H9 (cell line): ENCODE measurements around the gene CCL27. TPM values are rescaled to one million over a fixed set of nuclear protein-coding genes. Genes with fewer than 3 reads are reported as not detected.

Experiments
- DNase-seq: peaks from one replicate; pipeline ENCODE4 v3.0.0-alpha.2; 2017
- H2AFZ ChIP-seq: one replicate; pipeline ENCODE4 v1.6.1; 2013; ENCODE audit warnings: mild to moderate bottlenecking, low read length, control low read depth, moderate library complexity
- H2AK5ac ChIP-seq: 2 replicates; pipeline ENCODE4 v1.6.1; 2013; ENCODE audit warnings: low read length, control low read depth, mixed read lengths; ENCODE audit not compliant: insufficient read length
- H2BK120ac ChIP-seq: one replicate; pipeline ENCODE4 v1.6.1; 2013; ENCODE audit warnings: low read depth, mild to moderate bottlenecking, low read length, control low read depth, inconsistent platforms; ENCODE audit not compliant: poor library complexity, severe bottlenecking
- H2BK12ac ChIP-seq: 2 replicates; pipeline ENCODE4 v1.6.1; 2013; ENCODE audit warnings: low read length, control low read depth, mixed read lengths, low read depth; ENCODE audit not compliant: insufficient read length
- H2BK15ac ChIP-seq: 2 replicates; pipeline ENCODE4 v1.6.1; 2013; ENCODE audit warnings: low read depth, low read length, control low read depth
- H2BK20ac ChIP-seq: one replicate; pipeline ENCODE4 v1.6.1; 2013; ENCODE audit warnings: low read depth, mild to moderate bottlenecking, low read length, control low read depth, inconsistent platforms; ENCODE audit not compliant: poor library complexity, severe bottlenecking
- H2BK5ac ChIP-seq: 2 replicates; pipeline ENCODE4 v1.6.1; 2013; ENCODE audit warnings: low read length, control low read depth, mixed read lengths; ENCODE audit not compliant: insufficient read length
- H3K14ac ChIP-seq: 2 replicates; pipeline ENCODE4 v1.6.1; 2013; ENCODE audit warnings: low read length, control low read depth; ENCODE audit not compliant: insufficient read depth
- H3K18ac ChIP-seq: 2 replicates; pipeline ENCODE4 v1.6.1; 2013; ENCODE audit warnings: low read depth, mild to moderate bottlenecking, mixed read lengths, low read length, control low read depth; ENCODE audit not compliant: insufficient read length
- H3K23ac ChIP-seq: 2 replicates; pipeline ENCODE4 v1.6.1; 2013; ENCODE audit warnings: low read length, control low read depth, mixed read lengths, low read depth; ENCODE audit not compliant: insufficient read length
- H3K23me2 ChIP-seq: 2 replicates; pipeline ENCODE4 v1.6.1; 2013; ENCODE audit warnings: low read depth, mild to moderate bottlenecking, mixed read lengths, low read length, control low read depth; ENCODE audit not compliant: insufficient read length, poor library complexity, severe bottlenecking
- H3K27ac ChIP-seq: 2 replicates; pipeline ENCODE4 v1.5.1; 2013; ENCODE audit warnings: low read length, control low read depth, mixed read lengths, low read depth; ENCODE audit not compliant: insufficient read length
- H3K27me3 ChIP-seq: 2 replicates; pipeline ENCODE4 v1.6.1; 2013; ENCODE audit warnings: low read length, control low read depth, inconsistent platforms; ENCODE audit not compliant: insufficient read depth
- H3K4ac ChIP-seq: 2 replicates; pipeline ENCODE4 v1.6.1; 2013; ENCODE audit warnings: low read depth, mild to moderate bottlenecking, control low read depth, inconsistent platforms, low read length, moderate library complexity
- H3K4me1 ChIP-seq: 2 replicates; pipeline ENCODE4 v1.6.1; 2013; ENCODE audit warnings: low read length, control low read depth, inconsistent platforms; ENCODE audit not compliant: insufficient read depth
- H3K4me2 ChIP-seq: 2 replicates; pipeline ENCODE4 v1.6.1; 2013; ENCODE audit warnings: low read length, control low read depth, mixed read lengths; ENCODE audit not compliant: insufficient read length, insufficient read depth
- H3K56ac ChIP-seq: 2 replicates; pipeline ENCODE4 v1.6.1; 2013; ENCODE audit warnings: low read depth, mild to moderate bottlenecking, mixed read lengths, low read length, control low read depth; ENCODE audit not compliant: insufficient read length
- H3K79me1 ChIP-seq: 2 replicates; pipeline ENCODE4 v1.6.1; 2013; ENCODE audit warnings: low read depth, mild to moderate bottlenecking, moderate library complexity, low read length, control low read depth, inconsistent platforms; ENCODE audit not compliant: insufficient read depth, poor library complexity, severe bottlenecking
- H3K79me2 ChIP-seq: 2 replicates; pipeline ENCODE4 v1.6.1; 2013; ENCODE audit warnings: low read length, control low read depth, inconsistent platforms; ENCODE audit not compliant: insufficient read depth
- H3K9ac ChIP-seq: 2 replicates; pipeline ENCODE4 v1.6.1; 2013; ENCODE audit warnings: low read length, control low read depth, mixed read lengths; ENCODE audit not compliant: insufficient read length; ENCODE audit errors: extremely low read depth
- H3K9me3 ChIP-seq: one replicate; pipeline ENCODE4 v1.6.1; 2013; ENCODE audit warnings: low read depth, low read length, inconsistent platforms; ENCODE audit not compliant: control insufficient read depth
- H3T11ph ChIP-seq: one replicate; pipeline ENCODE4 v1.6.1; 2013; ENCODE audit warnings: mild to moderate bottlenecking, low read length, control low read depth, inconsistent platforms
- H4K20me1 ChIP-seq: one replicate; pipeline ENCODE4 v1.6.1; 2013; ENCODE audit not compliant: control insufficient read depth, insufficient read length, insufficient read depth
- H4K5ac ChIP-seq: 2 replicates; pipeline ENCODE4 v1.6.1; 2013; ENCODE audit warnings: low read depth, mild to moderate bottlenecking, mixed read lengths, low read length, control low read depth; ENCODE audit not compliant: insufficient read length
- H4K8ac ChIP-seq: replicated peaks from 2 replicates; pipeline ENCODE4 v1.6.1; 2013; ENCODE audit warnings: low read length, control low read depth, mixed read lengths, low read depth; ENCODE audit not compliant: insufficient read length
- H4K91ac ChIP-seq: 2 replicates; pipeline ENCODE4 v1.6.1; 2013; ENCODE audit warnings: low read depth, mild to moderate bottlenecking, moderate library complexity, mixed read lengths, low read length, control low read depth; ENCODE audit not compliant: insufficient read length
- H3K27ac Mint-ChIP-seq, 3 experiments: 2 replicates in 2 of 3; 3 replicates in 1 of 3; pipeline ENCODE4 v1.8.0; 2020 to 2021; ENCODE audit warnings: mixed read lengths in 3 of 3, mild to moderate bottlenecking in 1 of 3, moderate library complexity in 1 of 3
- H3K27me3 Mint-ChIP-seq: 2 replicates; pipeline ENCODE4 v1.8.0; 2021; ENCODE audit warnings: low read depth, mild to moderate bottlenecking, moderate library complexity, mixed read lengths
- H3K36me3 Mint-ChIP-seq, 3 experiments: 2 replicates in 2 of 3; 3 replicates in 1 of 3; pipeline ENCODE4 v1.8.0; 2020 to 2021; ENCODE audit warnings: low read depth in 3 of 3, mixed read lengths in 3 of 3; ENCODE audit not compliant: insufficient read depth in 1 of 3
- H3K4me1 Mint-ChIP-seq, 2 experiments: 2 replicates each; pipeline ENCODE4 v1.8.0; 2020; ENCODE audit warnings: mixed read lengths in 2 of 2
- H3K4me3 Mint-ChIP-seq, 2 experiments: 2 replicates in 1 of 2; 3 replicates in 1 of 2; pipeline ENCODE4 v1.8.0; 2020 to 2021; ENCODE audit warnings: mild to moderate bottlenecking in 2 of 2, mixed read lengths in 2 of 2, moderate library complexity in 1 of 2
- H3K9me3 Mint-ChIP-seq, 2 experiments: 2 replicates in 1 of 2; 3 replicates in 1 of 2; pipeline ENCODE4 v1.8.0; 2020; ENCODE audit warnings: mild to moderate bottlenecking in 2 of 2, mixed read lengths in 2 of 2, moderate library complexity in 1 of 2
- CTCF ChIP-seq: fragments of 200-600 bp; sonication (generic); conservative IDR thresholded peaks from 3 replicates; pipeline ENCODE4 v1.8.0; 2021; ENCODE audit warnings: antibody characterized with exemption, mild to moderate bottlenecking
- WGBS: extraction: QIAGEN DNeasy Blood & Tissue Kit; methylation state at CpG from one replicate; pipeline ENCODE4 v1.1.7; 2013; ENCODE audit warnings: missing lambda C conversion rate, low lambda C conversion rate, mixed read lengths; ENCODE audit not compliant: insufficient read length; ENCODE audit errors: extremely low coverage; 5-methylcytosine and 5-hydroxymethylcytosine counted together
- total RNA-seq: library from RNA; stranded (reverse); gene quantifications from 2 replicates; pipeline ENCODE4 v1.2.1, GENCODE V29; 2021

The CCL27 gene
- total RNA-seq, 1 experiment from 2014 or later: 0.28 TPM

- Histone ChIP-seq H3K23ac (no peak overlapping the region), H4K5ac (no peak overlapping the region), H4K91ac (no peak overlapping the region), H3K4me1 (no peaks in the 10 kb centered on the region), H4K8ac (no peak overlapping the region), H2BK15ac (no peak overlapping the region), H3K56ac (no peak overlapping the region), H3K14ac (no peak overlapping the region), H3K4ac (no peak overlapping the region), H3K79me1 (no peaks in the 10 kb centered on the region), H2AK5ac (no peak overlapping the region), H3T11ph (no peak overlapping the region), H3K18ac (no peak overlapping the region), H3K9ac (no peak overlapping the region), H2BK5ac (no peak overlapping the region), H3K23me2 (peaks cover 7% of the 10 kb centered on the region), H3K4me2 (no peak overlapping the region), H2BK120ac (no peak overlapping the region), H3K9me3 (no peaks in the 10 kb centered on the region), H3K79me2 (no peaks in the 10 kb centered on the region), H2BK12ac (no peak overlapping the region), H2AFZ (no peak overlapping the region), H4K20me1 (no peaks in the 10 kb centered on the region), H3K27me3 (no peaks in the 10 kb centered on the region), H2BK20ac (no peak overlapping the region), H3K27ac (no peak overlapping the region)
- Mint-ChIP-seq H3K4me3 (no peak overlapping the region), H3K9me3 (peaks cover 10 to 13% of the 10 kb centered on the region in 2 experiments), H3K27ac (no peak overlapping the region), H3K36me3 (peaks cover 24 to 27% (median 24%) of the 10 kb centered on the region in 3 experiments), H3K4me1 (peaks cover 5% of the 10 kb centered on the region in 2 experiments), H3K27me3 (peaks cover 10% of the 10 kb centered on the region)
- no CpG with 5 or more reads among the region's 5 CpGs for WGBS
- DNase-seq: no peak
- TF ChIP-seq CTCF: no peak
Observed at GRCh38 chr9:34669809-34670562, 7.5 kb upstream of the CCL27 start.
